Duodenal mucosa (tissue), 2 donors: ENCODE measurements around the gene ALDH8A1.
A peak's percentile ranks its signal among the peaks of the same experiment; 100 is the strongest.

Source experiments
- H3K27ac ChIP-seq: one replicate; pipeline ENCODE4 v1.7.0; 2013; ENCODE audit warnings: low read depth, low read length
- H3K27me3 ChIP-seq, 2 donors: one replicate each; pipeline ENCODE4 v1.7.0; 2013; ENCODE audit warnings: low read length in 2 of 2, control low read depth in 1 of 2; ENCODE audit not compliant: insufficient read depth in 2 of 2, control insufficient read depth in 1 of 2
- H3K36me3 ChIP-seq, 2 donors: one replicate each; pipeline ENCODE4 v1.7.0; 2013; ENCODE audit warnings: low read length in 2 of 2, control low read depth in 1 of 2; ENCODE audit not compliant: insufficient read depth in 2 of 2, control insufficient read depth in 1 of 2
- H3K4me1 ChIP-seq, 2 donors: one replicate each; pipeline ENCODE4 v1.7.0; 2013; ENCODE audit warnings: low read length in 2 of 2, control low read depth in 1 of 2; ENCODE audit not compliant: insufficient read depth in 2 of 2, control insufficient read depth in 1 of 2
- H3K4me3 ChIP-seq, 2 donors: one replicate each; pipeline ENCODE4 v1.7.0; 2013; ENCODE audit warnings: low read length in 2 of 2, low read depth in 1 of 2
- H3K9ac ChIP-seq, 2 donors: one replicate each; pipeline ENCODE4 v1.7.0; 2013; ENCODE audit warnings: low read length in 2 of 2, low read depth in 1 of 2
- H3K9me3 ChIP-seq, 2 donors: one replicate each; pipeline ENCODE4 v1.7.0; 2013; ENCODE audit warnings: low read length in 2 of 2, control low read depth in 1 of 2; ENCODE audit not compliant: control insufficient read depth in 1 of 2

Gene ALDH8A1

GRCh38 chr6:134878136-134878535 is 71.8 kb downstream of the ALDH8A1 start:
- Histone ChIP-seq H3K27me3 (no peaks in the 10 kb centered on the region), H3K9ac (no peak overlapping the region), H3K4me3 (no peak overlapping the region), H3K9me3 (peaks cover 0 to 2% of the 10 kb centered on the region in 2 donors), H3K4me1 (peaks cover 7 to 8% of the 10 kb centered on the region in 2 donors), H3K36me3 (no peaks in the 10 kb centered on the region), H3K27ac (no peak overlapping the region)

- Histone ChIP-seq H3K4me3 (no peak overlapping the region), H3K9me3 (peaks cover 0 to 2% of the 10 kb centered on the region in 2 donors), H3K27ac (no peak overlapping the region), H3K36me3 (no peaks in the 10 kb centered on the region), H3K4me1 (peaks cover 4 to 5% of the 10 kb centered on the region in 2 donors), H3K27me3 (no peaks in the 10 kb centered on the region), H3K9ac (no peak overlapping the region)
Measured at GRCh38 chr6:134875367-134875766, 74.5 kb downstream of the ALDH8A1 start.

GRCh38 chr6:134873500-134874388 is 76.2 kb downstream of the ALDH8A1 start:
- H3K4me1 ChIP-seq = peaks cover 4 to 5% of the 10 kb centered on the region in 2 donors
- no peaks in the 10 kb centered on the region for H3K27me3 ChIP-seq
- peaks cover 0 to 2% of the 10 kb centered on the region in 2 donors for H3K9me3 ChIP-seq
- no peaks in the 10 kb centered on the region for H3K36me3 ChIP-seq
- peak overlapping the region in 1 of 2 donors; percentile 4 for H3K4me3 ChIP-seq
- H3K27ac ChIP-seq = no peak overlapping the region
- H3K9ac ChIP-seq = no peak overlapping the region

- Histone ChIP-seq H3K9me3 (peaks cover 0 to 2% of the 10 kb centered on the region in 2 donors), H3K27me3 (no peaks in the 10 kb centered on the region), H3K9ac (no peak overlapping the region), H3K4me3 (no peak overlapping the region), H3K27ac (no peak overlapping the region), H3K36me3 (no peaks in the 10 kb centered on the region), H3K4me1 (peaks cover 4 to 5% of the 10 kb centered on the region in 2 donors)
Measured at GRCh38 chr6:134870677-134871498, 79.0 kb downstream of the ALDH8A1 start.

GRCh38 chr6:134868812-134869211 is 81.1 kb downstream of the ALDH8A1 start:
- Histone ChIP-seq H3K27me3 (no peaks in the 10 kb centered on the region), H3K27ac (no peak overlapping the region), H3K36me3 (no peaks in the 10 kb centered on the region), H3K9me3 (no peaks in the 10 kb centered on the region), H3K4me3 (no peak overlapping the region), H3K4me1 (peaks cover 4 to 5% of the 10 kb centered on the region in 2 donors), H3K9ac (no peak overlapping the region)
